CD4-positive, alpha-beta T cell treated with Interferon gamma for 1 hour (primary cell): Measurements from ENCODE around the gene CRTAP.
"Not testable (repeated sequence)": the region's sequence is repeated elsewhere in the genome, so short reads cannot be mapped to it uniquely, and the experiment has no call there.

Source experiments
- DNase-seq: peaks from one replicate; pipeline ENCODE4 v3.0.0-alpha.2; 2020

The CRTAP gene

GRCh38 chr3:33181229-33181628 lies 67.4 kb downstream of the CRTAP start:
- no peak for DNase-seq

- DNase-seq = not testable (repeated sequence)
These were observed 67.8 kb downstream of the CRTAP start for GRCh38 chr3:33181641-33182040.

GRCh38 chr3:33184863-33185262 lies 71.0 kb downstream of the CRTAP start:
- no peak for DNase-seq

GRCh38 chr3:33186524-33187367 lies 72.9 kb downstream of the CRTAP start:
- DNase-seq = no peak

- no peak for DNase-seq
These were observed 73.5 kb downstream of the CRTAP start for GRCh38 chr3:33187368-33187634.

- no peak for DNase-seq
These were observed 80.5 kb downstream of the CRTAP start for GRCh38 chr3:33194303-33194702.

GRCh38 chr3:33196538-33196937 lies 82.7 kb downstream of the CRTAP start:
- DNase-seq = no peak
